Measurements from ENCODE around the gene CCL11. TPM values are rescaled to one million over a fixed set of nuclear protein-coding genes. Genes with fewer than 3 reads are reported as not detected.

The CCL11 gene
- total RNA-seq, 1 experiment from 2014 or later, result not detected

DNA sequence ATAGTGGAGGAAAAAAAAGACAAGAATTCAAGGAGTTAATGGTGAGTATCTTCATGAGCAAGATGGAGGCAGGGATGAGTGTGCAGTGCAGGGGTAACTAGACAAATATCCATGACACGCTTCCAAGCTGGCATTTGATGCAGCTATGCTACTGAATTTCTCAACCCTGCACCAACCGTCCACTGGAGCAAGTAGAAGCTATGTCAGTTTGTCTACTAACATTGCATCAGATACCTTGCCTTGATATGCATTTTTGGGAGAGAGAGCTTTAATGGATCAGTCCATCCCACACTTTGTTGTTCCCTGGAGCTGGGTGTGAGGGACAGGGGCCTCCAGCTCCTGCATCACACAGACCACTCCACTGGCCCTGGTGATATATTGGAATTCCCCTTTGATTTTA is 16.4 kb downstream of the CCL11 start:
- no peaks in the 10 kb centered on the region for H3K9me3 ChIP-seq (ENCODE audit: control insufficient read depth, insufficient read depth, low read depth, low read length)
- POLR2A ChIA-PET, result no interaction called here
- H3K4me3 ChIP-seq (ENCODE audit: low read depth in 2 of 2, low read length in 2 of 2), result no peak overlapping the region
- H3K36me3 ChIP-seq (ENCODE audit: control insufficient read depth, insufficient read depth, low read length), result no peaks in the 10 kb centered on the region
- intact Hi-C loops (cut with micrococcal nuclease; ENCODE audit: unreplicated experiment), result loop anchor here (10.0 kb wide), 1 partner anchor 97 kb away; no protein-coding TSS in a partner anchor
- no peaks in the 10 kb centered on the region for H3K4me1 ChIP-seq (ENCODE audit: control insufficient read depth, insufficient read depth, low read length)
- in situ Hi-C loops (cut with HindIII; ENCODE audit: low pct_unique_long_range_greater_than_20kb, low sequenced_read_pairs), result no loop called here
- BruUV-seq (replicated peaks), result no TSS peak
- no peaks in the 10 kb centered on the region; the same call in 1 of the 2 replicates for H3K27me3 ChIP-seq (ENCODE audit: control insufficient read depth, insufficient read depth, low read length)
- DNase-seq (ENCODE audit: low read depth, low spot score) (no peak), ATAC-seq (no peak)
- no peak overlapping the region for H3K27ac ChIP-seq (ENCODE audit: low read length)
- TF ChIP-seq, protein P1, sequence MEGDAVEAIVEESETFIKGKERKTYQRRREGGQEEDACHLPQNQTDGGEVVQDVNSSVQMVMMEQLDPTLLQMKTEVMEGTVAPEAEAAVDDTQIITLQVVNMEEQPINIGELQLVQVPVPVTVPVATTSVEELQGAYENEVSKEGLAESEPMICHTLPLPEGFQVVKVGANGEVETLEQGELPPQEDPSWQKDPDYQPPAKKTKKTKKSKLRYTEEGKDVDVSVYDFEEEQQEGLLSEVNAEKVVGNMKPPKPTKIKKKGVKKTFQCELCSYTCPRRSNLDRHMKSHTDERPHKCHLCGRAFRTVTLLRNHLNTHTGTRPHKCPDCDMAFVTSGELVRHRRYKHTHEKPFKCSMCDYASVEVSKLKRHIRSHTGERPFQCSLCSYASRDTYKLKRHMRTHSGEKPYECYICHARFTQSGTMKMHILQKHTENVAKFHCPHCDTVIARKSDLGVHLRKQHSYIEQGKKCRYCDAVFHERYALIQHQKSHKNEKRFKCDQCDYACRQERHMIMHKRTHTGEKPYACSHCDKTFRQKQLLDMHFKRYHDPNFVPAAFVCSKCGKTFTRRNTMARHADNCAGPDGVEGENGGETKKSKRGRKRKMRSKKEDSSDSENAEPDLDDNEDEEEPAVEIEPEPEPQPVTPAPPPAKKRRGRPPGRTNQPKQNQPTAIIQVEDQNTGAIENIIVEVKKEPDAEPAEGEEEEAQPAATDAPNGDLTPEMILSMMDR (IDR thresholded peaks at IDR 0.05), result no peak
- TF ChIP-seq SIN3A (IDR thresholded peaks at IDR 0.05; ENCODE audit: borderline replicate concordance, insufficient read depth, low read depth, low read length) (no peak), TCF7L2 (IDR thresholded peaks at IDR 0.05; ENCODE audit: low read depth, low read length) (no peak), POLR2AphosphoS5 (IDR thresholded peaks at IDR 0.05; ENCODE audit: low read depth, low read length) (no peak)
- TF ChIP-seq, protein P2, sequence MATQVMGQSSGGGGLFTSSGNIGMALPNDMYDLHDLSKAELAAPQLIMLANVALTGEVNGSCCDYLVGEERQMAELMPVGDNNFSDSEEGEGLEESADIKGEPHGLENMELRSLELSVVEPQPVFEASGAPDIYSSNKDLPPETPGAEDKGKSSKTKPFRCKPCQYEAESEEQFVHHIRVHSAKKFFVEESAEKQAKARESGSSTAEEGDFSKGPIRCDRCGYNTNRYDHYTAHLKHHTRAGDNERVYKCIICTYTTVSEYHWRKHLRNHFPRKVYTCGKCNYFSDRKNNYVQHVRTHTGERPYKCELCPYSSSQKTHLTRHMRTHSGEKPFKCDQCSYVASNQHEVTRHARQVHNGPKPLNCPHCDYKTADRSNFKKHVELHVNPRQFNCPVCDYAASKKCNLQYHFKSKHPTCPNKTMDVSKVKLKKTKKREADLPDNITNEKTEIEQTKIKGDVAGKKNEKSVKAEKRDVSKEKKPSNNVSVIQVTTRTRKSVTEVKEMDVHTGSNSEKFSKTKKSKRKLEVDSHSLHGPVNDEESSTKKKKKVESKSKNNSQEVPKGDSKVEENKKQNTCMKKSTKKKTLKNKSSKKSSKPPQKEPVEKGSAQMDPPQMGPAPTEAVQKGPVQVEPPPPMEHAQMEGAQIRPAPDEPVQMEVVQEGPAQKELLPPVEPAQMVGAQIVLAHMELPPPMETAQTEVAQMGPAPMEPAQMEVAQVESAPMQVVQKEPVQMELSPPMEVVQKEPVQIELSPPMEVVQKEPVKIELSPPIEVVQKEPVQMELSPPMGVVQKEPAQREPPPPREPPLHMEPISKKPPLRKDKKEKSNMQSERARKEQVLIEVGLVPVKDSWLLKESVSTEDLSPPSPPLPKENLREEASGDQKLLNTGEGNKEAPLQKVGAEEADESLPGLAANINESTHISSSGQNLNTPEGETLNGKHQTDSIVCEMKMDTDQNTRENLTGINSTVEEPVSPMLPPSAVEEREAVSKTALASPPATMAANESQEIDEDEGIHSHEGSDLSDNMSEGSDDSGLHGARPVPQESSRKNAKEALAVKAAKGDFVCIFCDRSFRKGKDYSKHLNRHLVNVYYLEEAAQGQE (IDR thresholded peaks at IDR 0.05; ENCODE audit: insufficient read depth in 1 of 2, low read depth in 2 of 2, low read length in 1 of 2), result no peak
- CTCF ChIA-PET, result no interaction called here

DNA sequence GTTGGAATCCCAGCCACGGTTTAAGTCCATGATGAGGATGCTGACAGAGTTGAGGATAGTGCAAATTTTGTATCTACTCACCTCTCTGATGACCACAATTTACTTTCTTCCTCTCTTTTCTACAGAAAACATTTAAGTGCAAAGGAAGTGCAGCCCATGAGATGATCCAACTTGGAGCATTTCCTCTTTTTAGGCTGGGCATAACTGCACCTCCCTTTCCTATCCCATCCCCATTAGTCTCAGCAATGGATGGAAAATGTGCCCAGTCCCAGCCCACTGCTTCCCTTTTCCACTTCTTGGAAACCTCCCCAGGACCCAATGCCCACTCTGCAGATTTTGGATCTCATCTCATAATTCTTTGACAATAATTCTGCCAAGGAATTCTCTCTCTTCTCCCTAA is 17.1 kb downstream of the CCL11 start:
- intact Hi-C loops (cut with micrococcal nuclease; ENCODE audit: unreplicated experiment), result loop anchor here (10.0 kb wide), 1 partner anchor 98 kb away; no protein-coding TSS in a partner anchor
- Histone ChIP-seq H3K9me3 (ENCODE audit: control insufficient read depth, insufficient read depth, low read depth, low read length) (no peaks in the 10 kb centered on the region), H3K4me3 (ENCODE audit: low read depth in 2 of 2, low read length in 2 of 2) (no peak overlapping the region), H3K27me3 (ENCODE audit: control insufficient read depth, insufficient read depth, low read length) (no peaks in the 10 kb centered on the region; the same call in 1 of the 2 replicates), H3K36me3 (ENCODE audit: control insufficient read depth, insufficient read depth, low read length) (no peaks in the 10 kb centered on the region), H3K4me1 (ENCODE audit: control insufficient read depth, insufficient read depth, low read length) (no peaks in the 10 kb centered on the region), H3K27ac (ENCODE audit: low read length) (no peak overlapping the region)
- in situ Hi-C loops (cut with HindIII; ENCODE audit: low pct_unique_long_range_greater_than_20kb, low sequenced_read_pairs), result no loop called here
- BruUV-seq (replicated peaks), result no TSS peak
- ChIA-PET CTCF (no interaction called here), POLR2A (no interaction called here)
- no peak for ATAC-seq
- no peak for TF ChIP-seq SIN3A (IDR thresholded peaks at IDR 0.05; ENCODE audit: borderline replicate concordance, insufficient read depth, low read depth, low read length)
- no peak for TF ChIP-seq POLR2AphosphoS5 (IDR thresholded peaks at IDR 0.05; ENCODE audit: low read depth, low read length)
- TF ChIP-seq, protein P1 (IDR thresholded peaks at IDR 0.05), result no peak
- no peak for TF ChIP-seq TCF7L2 (IDR thresholded peaks at IDR 0.05; ENCODE audit: low read depth, low read length)
- TF ChIP-seq, protein P2 (IDR thresholded peaks at IDR 0.05; ENCODE audit: insufficient read depth in 1 of 2, low read depth in 2 of 2, low read length in 1 of 2), result no peak
- DNase-seq (ENCODE audit: low read depth, low spot score), result no peak

Data from Panc1 (cell line).